22Rv1 (cell line): Measurements from ENCODE around the gene FOXO3.
"Not testable (repeated sequence)": the region's sequence is repeated elsewhere in the genome, so short reads cannot be mapped to it uniquely, and the experiment has no call there.

Source experiments
- H3K27ac ChIP-seq: fragments of 450-650 bp; 2 replicates; pipeline ENCODE4 v1.5.1; 2017
- ZFX ChIP-seq: fragments of 450-650 bp; IDR thresholded peaks from 2 replicates; pipeline ENCODE4 v1.6.1; 2017; ENCODE audit warnings: antibody characterized with exemption, borderline replicate concordance
- TF ChIP-seq, protein P1 (sequence below): fragments of 450-650 bp; IDR thresholded peaks from 2 replicates; pipeline ENCODE4 v1.5.1; 2017; ENCODE audit warnings: mild to moderate bottlenecking

The FOXO3 gene

DNA sequence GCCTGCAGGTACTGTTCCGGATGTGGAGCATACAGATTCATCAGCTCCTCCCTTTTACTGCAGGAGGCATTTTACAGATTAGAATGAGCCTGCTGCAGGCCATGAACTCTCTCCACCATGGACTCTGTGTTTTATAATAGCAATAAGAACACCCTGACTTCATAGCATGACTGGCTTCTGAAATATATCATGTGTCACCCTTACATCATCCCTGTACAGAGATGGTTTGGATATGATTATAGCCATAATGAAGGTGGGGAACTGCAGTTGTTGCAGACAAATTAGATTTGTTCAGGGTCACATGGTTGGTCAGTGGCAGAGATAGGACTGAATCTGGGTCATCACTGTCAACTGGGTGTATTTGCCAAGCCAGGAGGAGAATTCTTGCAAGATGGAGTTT, 100.7 kb downstream of the FOXO3 start:
- H3K27ac ChIP-seq = no peak overlapping the region

DNA sequence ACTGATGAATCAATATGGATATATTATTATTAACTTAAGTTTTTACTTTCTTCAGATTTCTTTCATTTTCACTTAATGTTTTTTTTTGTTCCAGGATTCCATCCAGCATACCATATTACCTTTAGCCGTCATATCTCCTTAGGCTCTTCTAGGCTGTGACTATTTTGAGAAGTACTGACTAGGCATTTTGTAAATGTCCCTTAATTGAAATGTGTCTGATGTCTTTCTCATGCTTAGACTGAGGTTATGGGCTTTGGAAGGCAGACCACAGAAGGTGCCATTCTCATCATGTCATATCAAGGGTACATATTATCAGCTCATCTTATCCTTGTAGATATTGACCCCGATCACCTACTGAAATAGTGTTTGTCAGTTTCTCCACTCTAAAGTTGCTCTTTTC, 101.3 kb downstream of the FOXO3 start:
- H3K27ac ChIP-seq = no peak overlapping the region

More for the DNA sequence above, 100.7 kb downstream of the FOXO3 start:
- TF ChIP-seq, protein P1, sequence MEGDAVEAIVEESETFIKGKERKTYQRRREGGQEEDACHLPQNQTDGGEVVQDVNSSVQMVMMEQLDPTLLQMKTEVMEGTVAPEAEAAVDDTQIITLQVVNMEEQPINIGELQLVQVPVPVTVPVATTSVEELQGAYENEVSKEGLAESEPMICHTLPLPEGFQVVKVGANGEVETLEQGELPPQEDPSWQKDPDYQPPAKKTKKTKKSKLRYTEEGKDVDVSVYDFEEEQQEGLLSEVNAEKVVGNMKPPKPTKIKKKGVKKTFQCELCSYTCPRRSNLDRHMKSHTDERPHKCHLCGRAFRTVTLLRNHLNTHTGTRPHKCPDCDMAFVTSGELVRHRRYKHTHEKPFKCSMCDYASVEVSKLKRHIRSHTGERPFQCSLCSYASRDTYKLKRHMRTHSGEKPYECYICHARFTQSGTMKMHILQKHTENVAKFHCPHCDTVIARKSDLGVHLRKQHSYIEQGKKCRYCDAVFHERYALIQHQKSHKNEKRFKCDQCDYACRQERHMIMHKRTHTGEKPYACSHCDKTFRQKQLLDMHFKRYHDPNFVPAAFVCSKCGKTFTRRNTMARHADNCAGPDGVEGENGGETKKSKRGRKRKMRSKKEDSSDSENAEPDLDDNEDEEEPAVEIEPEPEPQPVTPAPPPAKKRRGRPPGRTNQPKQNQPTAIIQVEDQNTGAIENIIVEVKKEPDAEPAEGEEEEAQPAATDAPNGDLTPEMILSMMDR = no peak
- TF ChIP-seq ZFX = no peak

DNA sequence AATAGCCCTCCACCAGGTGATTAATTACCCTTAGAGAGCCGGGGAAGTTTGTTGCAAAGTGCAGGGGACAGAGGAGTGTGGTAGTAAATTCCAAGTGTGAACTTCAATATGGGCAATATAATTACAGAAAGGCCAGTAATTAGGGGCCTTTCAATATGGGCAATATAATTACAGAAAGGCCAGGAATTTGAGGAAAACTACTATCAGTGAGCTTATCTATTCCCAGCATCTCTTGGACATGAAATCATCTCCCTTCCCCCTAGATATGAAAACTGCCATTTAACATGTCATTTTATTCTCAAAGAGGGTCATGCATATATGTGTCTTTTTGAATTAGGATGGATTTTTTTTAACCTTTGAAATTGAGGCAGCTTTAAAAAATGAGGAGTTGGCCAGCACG, 102.0 kb downstream of the FOXO3 start:
- no peak for TF ChIP-seq ZFX
- TF ChIP-seq, protein P1 = no peak
- H3K27ac ChIP-seq = no peak overlapping the region

More for the DNA sequence above, 101.3 kb downstream of the FOXO3 start:
- TF ChIP-seq, protein P1 = no peak
- no peak for TF ChIP-seq ZFX

DNA sequence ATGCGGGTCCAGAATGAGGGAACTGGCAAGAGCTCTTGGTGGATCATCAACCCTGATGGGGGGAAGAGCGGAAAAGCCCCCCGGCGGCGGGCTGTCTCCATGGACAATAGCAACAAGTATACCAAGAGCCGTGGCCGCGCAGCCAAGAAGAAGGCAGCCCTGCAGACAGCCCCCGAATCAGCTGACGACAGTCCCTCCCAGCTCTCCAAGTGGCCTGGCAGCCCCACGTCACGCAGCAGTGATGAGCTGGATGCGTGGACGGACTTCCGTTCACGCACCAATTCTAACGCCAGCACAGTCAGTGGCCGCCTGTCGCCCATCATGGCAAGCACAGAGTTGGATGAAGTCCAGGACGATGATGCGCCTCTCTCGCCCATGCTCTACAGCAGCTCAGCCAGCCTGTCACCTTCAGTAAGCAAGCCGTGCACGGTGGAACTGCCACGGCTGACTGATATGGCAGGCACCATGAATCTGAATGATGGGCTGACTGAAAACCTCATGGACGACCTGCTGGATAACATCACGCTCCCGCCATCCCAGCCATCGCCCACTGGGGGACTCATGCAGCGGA, 102.9 kb downstream of the FOXO3 start:
- H3K27ac ChIP-seq = not testable (repeated sequence)

DNA sequence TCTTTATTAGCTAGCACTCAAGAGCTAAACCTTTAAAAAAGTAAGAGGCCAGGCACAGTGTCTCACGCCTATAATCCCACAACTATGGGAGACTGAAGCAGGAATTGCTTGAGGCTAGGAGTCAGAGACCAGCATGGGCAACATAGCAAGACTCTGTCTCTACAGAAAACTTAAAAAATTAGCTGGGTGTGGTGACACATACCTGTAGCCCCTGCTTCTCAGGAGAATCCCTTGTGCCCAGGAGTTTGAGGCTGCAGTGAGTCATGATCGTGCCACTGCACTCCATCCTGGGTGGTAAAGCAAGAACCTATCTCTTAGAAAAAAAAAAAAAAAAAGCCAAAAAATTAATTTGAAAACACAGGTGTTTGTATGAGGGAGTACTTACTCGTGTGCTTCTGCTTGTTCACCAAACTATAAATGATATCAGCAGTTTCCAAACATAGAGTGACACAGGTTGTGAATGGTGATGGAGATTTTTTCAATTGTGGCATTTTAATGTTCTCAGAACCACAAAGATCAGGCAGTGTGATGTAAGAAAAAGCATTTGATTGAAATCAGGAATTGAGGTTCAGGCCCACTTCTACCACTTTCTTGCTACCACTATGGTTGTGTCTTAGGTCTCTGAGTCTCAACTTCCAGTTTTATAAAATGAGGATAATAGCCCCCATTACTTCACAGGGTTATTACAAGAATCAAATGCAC, 104.9 kb downstream of the FOXO3 start:
- no peak overlapping the region for H3K27ac ChIP-seq
- TF ChIP-seq, protein P1 = no peak

DNA sequence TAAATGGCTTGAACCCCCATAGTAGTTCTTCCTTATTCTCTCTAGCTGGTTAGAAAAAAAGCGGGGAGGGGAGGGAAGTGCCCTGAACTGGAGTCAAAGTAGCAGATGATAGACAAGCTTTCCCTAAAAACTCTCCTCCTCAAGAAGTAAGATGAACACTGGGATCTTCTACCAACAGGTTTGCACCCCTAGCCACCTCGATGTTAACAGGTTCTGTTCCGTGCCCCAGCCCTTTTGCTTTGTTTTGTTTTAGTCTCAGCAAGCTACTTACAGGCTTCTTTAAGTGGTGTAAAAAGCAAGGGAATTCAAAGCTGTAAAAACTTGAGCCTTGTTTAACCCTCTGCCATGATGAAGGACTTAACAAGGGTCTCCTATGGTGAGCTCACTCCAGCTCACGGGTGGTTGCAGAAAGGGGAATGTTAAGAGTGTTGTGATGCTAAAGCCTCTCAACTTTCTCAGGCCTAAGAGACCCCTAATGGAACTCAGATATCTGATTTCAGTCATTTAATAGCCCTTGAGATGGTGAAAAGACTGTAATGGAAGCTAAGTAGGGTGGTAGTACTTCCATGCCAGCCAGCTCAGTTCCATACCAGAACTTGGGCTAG, 106.0 kb downstream of the FOXO3 start:
- TF ChIP-seq, protein P1 = no peak
- no peak for TF ChIP-seq ZFX
- H3K27ac ChIP-seq = no peak overlapping the region

DNA sequence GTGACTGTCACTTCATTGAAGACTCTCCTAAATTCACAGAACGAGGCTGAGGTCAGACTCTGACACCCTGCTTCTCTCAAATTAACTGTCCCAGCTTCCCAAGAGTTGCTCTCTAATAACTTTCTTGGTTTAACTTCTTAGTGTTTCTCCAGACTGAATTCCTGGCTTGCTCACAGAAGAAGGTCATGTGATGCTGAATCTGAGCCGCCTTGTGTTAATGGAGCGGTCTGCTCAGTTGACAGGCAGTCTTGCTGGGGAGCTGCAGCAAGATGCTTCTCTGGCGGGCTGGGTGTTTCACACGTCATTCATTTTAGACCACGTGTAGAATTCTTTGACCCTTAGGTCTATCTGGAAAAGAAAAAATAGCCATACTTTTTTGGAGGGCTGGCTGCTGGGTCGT, 107.3 kb downstream of the FOXO3 start:
- no peak overlapping the region for H3K27ac ChIP-seq
- TF ChIP-seq, protein P1 = no peak
- no peak for TF ChIP-seq ZFX
